Superior temporal gyrus (tissue), 1 donor: ENCODE measurements around the gene KLHL42.
"Not testable (repeated sequence)": the region's sequence is repeated elsewhere in the genome, so short reads cannot be mapped to it uniquely, and the experiment has no call there.

Experiments
- DNase-seq: peaks from one replicate; pipeline ENCODE4 v3.0.0-alpha.2; 2016; ENCODE audit errors: extremely low spot score

Gene KLHL42

GRCh38 chr12:27779920-27780611 is at the start of gene KLHL42, which contains the start of gene MANSC4:
KLHL42 (plus strand) TSS chr12:27780233; CDS start chr12:27780331, 98 bp downstream.
MANSC4 (minus strand) TSS chr12:27780236; CDS start chr12:27771276, 8,960 bp downstream.
- peak; percentile 59 for DNase-seq

GRCh38 chr12:27732281-27732680 is 47.8 kb upstream of the KLHL42 start:
- no peak for DNase-seq

DNA sequence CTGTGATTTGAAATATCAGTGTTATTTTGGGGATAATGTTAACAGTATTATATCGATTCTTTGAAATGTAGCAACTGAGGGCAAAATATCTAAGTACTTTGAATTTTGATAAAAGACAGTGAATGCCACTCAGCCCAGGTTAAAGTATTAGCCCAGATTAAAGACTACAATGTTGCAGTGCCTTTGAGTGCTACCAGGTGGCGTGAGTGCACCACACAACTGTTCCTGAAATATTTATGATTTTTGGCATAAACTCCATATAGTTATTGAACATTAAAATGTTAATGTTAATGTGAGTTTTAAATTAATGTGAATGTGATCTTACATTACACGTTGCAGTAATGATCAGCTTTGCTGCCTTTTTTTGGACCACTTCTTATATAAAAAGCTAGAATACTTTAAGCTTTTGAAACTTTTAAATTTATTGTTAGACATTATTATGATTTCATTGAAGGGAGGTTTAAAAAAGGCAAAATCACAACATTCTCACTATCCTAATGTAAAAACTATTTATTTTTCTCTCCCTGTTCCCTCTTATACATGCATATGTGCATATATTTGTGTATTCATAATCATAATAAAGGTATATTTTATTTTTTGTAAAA is 46.9 kb upstream of the KLHL42 start:
- DNase-seq: peak; percentile 60

GRCh38 chr12:27733791-27734190 is 46.2 kb upstream of the KLHL42 start:
- DNase-seq: no peak

- not testable (repeated sequence) for DNase-seq
Observed at GRCh38 chr12:27734321-27734720, 45.7 kb upstream of the KLHL42 start.

GRCh38 chr12:27743601-27744000 is 36.4 kb upstream of the KLHL42 start:
- DNase-seq: no peak

GRCh38 chr12:27745734-27746133 is 34.3 kb upstream of the KLHL42 start:
- not testable (repeated sequence) for DNase-seq

DNA sequence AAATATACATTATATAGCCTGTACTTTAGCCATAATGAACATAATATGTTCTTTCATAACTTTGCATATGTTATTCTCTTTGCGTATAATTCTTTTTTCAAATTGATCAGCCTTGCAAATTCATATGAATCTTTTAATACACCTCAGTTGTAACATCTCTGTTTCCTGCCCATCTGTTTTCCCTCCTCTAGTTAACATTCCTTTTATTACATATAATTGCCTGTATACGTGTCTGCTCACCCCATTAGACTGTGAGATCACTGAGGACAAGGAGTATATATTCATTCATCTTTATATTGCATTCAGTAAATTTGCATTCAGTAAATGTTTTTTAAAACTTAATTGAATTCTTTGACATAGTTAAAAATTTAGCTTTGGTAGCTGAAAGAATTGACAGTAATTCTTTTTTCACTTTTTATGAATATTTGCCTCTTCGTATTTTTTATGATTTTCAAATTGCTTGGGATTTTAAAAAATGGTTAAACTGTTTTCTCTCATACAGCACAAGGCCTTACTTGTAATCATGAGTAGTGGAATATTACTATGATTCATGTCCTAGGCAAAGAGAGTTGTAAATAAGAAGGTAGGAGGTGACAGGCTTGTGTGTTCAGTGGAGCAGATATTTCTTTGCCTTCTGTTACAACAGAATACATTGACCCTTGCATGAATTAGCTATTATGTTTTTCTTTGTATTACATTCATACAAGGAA is 32.8 kb upstream of the KLHL42 start:
- DNase-seq: peak; percentile 20

- no peak for DNase-seq
Observed at GRCh38 chr12:27751386-27752047, 28.5 kb upstream of the KLHL42 start.

DNA sequence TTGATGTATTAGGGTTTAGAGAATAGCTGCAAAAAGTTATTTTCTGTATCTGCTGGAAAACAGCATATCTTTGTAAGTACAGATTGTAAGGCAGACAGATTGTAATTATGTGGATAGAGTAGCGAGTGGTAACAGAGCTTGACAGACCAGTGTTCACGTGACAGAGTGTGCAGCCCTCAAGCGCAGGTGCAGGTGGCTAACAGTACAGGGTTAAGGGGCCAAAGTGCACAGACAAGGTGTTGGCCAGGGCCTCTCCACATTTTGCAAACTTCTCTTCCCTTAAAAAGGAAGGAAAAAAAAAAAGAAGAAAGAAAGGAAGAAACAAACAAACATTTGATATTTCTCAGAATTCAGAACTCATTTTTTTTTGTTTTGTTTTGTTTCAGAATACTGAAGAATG is 25.2 kb upstream of the KLHL42 start:
- DNase-seq: no peak

DNA sequence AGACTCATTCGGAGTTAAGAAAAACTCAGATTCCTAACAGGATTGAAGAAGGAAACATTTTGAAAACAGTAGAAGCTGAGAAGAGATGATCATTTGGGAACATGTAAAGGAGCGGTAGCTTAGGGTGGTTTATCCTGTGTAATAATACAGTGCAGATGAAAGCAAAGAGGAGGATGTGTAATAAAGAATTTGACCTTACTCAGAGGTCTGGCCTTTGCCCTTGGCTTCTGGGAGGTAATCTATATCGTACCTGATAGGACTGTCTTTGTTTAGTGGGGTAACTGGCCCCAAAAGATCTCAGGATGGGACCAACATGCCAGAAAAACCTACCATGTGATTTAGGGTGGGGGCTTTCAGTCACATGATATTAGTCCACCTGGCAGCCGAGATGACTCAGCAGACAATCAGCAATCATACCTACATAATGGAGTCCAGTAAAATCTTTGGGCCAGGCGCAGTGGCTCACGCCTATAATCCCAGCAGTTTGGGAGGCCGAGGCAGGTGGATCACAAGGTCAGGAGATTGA is 23.3 kb upstream of the KLHL42 start:
- no peak for DNase-seq

GRCh38 chr12:27762757-27763156 is 17.3 kb upstream of the KLHL42 start:
- no peak for DNase-seq

DNA sequence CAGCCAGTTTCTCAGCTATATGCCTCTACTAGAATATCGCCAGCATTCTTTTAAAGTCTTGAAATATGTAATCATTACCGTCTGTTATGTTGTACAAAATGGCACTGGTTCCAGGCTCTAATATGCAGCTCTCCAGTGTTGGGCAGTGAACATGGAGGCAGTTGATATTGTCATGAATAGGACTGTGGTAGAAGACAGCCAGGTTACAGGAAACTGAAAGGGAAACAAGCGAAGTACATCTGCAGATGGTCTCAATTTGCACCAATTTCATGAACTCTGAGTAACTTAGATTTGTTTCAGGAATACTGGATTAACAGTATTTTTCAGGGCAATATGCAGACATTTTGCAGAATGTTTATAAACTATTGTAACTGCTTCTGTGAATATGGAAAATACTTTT is 13.4 kb upstream of the KLHL42 start:
- DNase-seq: no peak

GRCh38 chr12:27769142-27769673 is 10.8 kb upstream of the KLHL42 start:
- DNase-seq: no peak

- DNase-seq: no peak
Observed at GRCh38 chr12:27771481-27772327, 8.3 kb upstream of the KLHL42 start.

DNA sequence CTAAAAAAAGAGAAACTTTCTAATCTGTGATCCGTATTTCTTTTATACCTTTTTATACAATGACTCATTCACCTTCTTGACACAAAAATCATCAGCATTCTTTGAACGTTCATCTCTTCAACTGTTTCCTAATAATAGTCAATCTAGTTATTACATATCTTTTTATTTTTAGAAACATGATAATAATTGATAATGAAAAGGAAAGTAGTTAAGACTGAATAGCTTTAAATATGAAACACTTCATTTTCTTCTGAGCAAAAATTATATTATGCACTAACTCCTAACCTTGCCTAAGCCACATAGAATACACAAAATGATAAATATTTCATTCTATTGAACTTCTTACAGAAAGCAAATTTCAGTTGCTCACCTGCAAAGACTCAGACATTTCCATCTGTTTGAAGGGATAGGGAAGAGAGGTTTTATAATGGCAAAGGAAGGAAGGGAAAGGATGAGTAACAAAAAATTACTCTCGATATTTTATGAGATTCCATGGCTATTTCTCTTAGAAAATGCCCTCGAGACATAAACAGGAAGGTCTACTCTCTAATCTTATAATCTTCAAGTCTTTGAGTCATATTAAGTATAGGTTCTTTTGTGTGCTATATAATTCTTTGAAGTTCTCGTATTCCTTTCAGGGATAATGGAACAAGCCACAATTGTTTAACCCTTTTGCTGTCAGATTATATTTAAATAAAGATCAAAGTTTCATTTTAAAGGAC is 7.5 kb upstream of the KLHL42 start:
- no peak for DNase-seq

- peak; percentile 76 for DNase-seq
Observed at GRCh38 chr12:27777141-27777540, 2.9 kb upstream of the KLHL42 start.

DNA sequence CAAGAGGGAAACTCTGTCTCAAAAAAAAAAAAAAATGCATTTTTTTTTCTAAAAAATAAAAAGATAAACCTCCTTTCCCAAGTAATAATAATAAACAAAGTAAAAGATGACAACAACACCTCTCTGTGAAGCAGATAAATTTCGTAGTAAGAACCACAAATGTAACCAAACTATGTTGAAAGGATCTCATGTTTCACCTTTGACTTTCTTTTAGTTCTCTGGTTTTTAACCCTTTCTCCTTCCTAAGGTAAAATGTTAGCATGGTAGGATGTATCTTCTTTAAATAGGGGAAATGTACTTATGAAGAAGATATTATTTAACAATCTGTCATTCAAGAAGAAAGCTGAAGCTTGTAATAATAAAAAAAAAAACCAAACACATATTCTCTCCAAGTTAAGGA is 1.8 kb upstream of the KLHL42 start:
- no peak for DNase-seq

GRCh38 chr12:27779416-27779919 is 565 bp upstream of the KLHL42 start:
- DNase-seq: peak; percentile 71
